OCI-LY1 (cell line): ENCODE data around the gene DRC3.

Source experiments
- H2AFZ ChIP-seq: fragments of 200-600 bp; sonication (generic), shearing (Covaris generic); 2 replicates; pipeline ENCODE4 v1.6.0; 2014; ENCODE audit warnings: antibody characterized with exemption, mild to moderate bottlenecking, low read length
- H3F3A ChIP-seq: fragments of 200-600 bp; sonication (generic), shearing (Covaris generic); 2 replicates; pipeline ENCODE4 v1.6.0; 2014; ENCODE audit warnings: mild to moderate bottlenecking, antibody characterized with exemption, low read length, moderate library complexity; ENCODE audit not compliant: insufficient read depth
- H3K27ac ChIP-seq: fragments of 200-600 bp; sonication (generic); 2 replicates; pipeline ENCODE4 v1.5.1; 2014; ENCODE audit warnings: low read length, mixed run types, mild to moderate bottlenecking, low read depth; ENCODE audit not compliant: poor library complexity, severe bottlenecking
- H3K27me3 ChIP-seq: fragments of 200-600 bp; sonication (generic); 2 replicates; pipeline ENCODE4 v1.6.0; 2014; ENCODE audit warnings: antibody characterized with exemption, mild to moderate bottlenecking, low read length, moderate library complexity; ENCODE audit not compliant: insufficient read depth
- H3K36me3 ChIP-seq: fragments of 200-600 bp; sonication (generic); 2 replicates; pipeline ENCODE4 v1.6.1; 2014; ENCODE audit warnings: mild to moderate bottlenecking, antibody characterized with exemption, low read length, moderate library complexity, mixed read lengths; ENCODE audit not compliant: insufficient read depth
- H3K4me1 ChIP-seq: fragments of 200-600 bp; sonication (generic); 2 replicates; pipeline ENCODE4 v1.5.1; 2014; ENCODE audit warnings: mild to moderate bottlenecking, low read length, moderate library complexity; ENCODE audit not compliant: insufficient read depth, severe bottlenecking
- H3K4me2 ChIP-seq: fragments of 200-600 bp; sonication (generic), shearing (Covaris generic); 2 replicates; pipeline ENCODE4 v1.6.1; 2014; ENCODE audit warnings: low read length
- H3K4me3 ChIP-seq: fragments of 200-600 bp; sonication (generic); 2 replicates; pipeline ENCODE4 v1.5.1; 2014; ENCODE audit warnings: low read length, low read depth, mild to moderate bottlenecking, mixed read lengths; ENCODE audit not compliant: poor library complexity, severe bottlenecking
- H3K79me2 ChIP-seq: fragments of 200-600 bp; shearing (Covaris generic); 2 replicates; pipeline ENCODE4 v1.6.1; 2016; ENCODE audit warnings: mixed run types, low read length, mixed read lengths; ENCODE audit not compliant: insufficient read depth
- H3K9ac ChIP-seq: fragments of 200-600 bp; sonication (generic), shearing (Covaris generic); 2 replicates; pipeline ENCODE4 v1.6.1; 2014; ENCODE audit warnings: mild to moderate bottlenecking, low read length, mixed read lengths
- H3K9me2 ChIP-seq: fragments of 200-600 bp; sonication (generic), shearing (Covaris generic); 2 replicates; pipeline ENCODE4 v1.6.1; 2014; ENCODE audit warnings: low read depth, mild to moderate bottlenecking, low read length, mixed read lengths
- H3K9me3 ChIP-seq: fragments of 200-600 bp; shearing (Covaris generic); 2 replicates; pipeline ENCODE4 v1.6.1; 2014; ENCODE audit warnings: low read length, mixed read lengths
- H4K20me1 ChIP-seq: fragments of 200-600 bp; sonication (generic), shearing (Covaris generic); 2 replicates; pipeline ENCODE4 v1.6.0; 2016; ENCODE audit warnings: mild to moderate bottlenecking, low read length; ENCODE audit not compliant: insufficient read depth
- CTCF ChIP-seq: fragments of 200-600 bp; sonication (generic), shearing (Covaris generic); IDR thresholded peaks from 2 replicates; pipeline ENCODE4 v1.5.1; 2017; ENCODE audit warnings: mild to moderate bottlenecking, antibody characterized with exemption, low read length, moderate library complexity, mixed read lengths
- EZH2 ChIP-seq: fragments of 200-600 bp; sonication (generic), shearing (Covaris generic); IDR thresholded peaks from 2 replicates; pipeline ENCODE4 v1.8.0; 2017; ENCODE audit warnings: borderline replicate concordance, mixed run types, mild to moderate bottlenecking, antibody characterized with exemption, low read length, moderate library complexity, mixed read lengths

The DRC3 gene

DNA sequence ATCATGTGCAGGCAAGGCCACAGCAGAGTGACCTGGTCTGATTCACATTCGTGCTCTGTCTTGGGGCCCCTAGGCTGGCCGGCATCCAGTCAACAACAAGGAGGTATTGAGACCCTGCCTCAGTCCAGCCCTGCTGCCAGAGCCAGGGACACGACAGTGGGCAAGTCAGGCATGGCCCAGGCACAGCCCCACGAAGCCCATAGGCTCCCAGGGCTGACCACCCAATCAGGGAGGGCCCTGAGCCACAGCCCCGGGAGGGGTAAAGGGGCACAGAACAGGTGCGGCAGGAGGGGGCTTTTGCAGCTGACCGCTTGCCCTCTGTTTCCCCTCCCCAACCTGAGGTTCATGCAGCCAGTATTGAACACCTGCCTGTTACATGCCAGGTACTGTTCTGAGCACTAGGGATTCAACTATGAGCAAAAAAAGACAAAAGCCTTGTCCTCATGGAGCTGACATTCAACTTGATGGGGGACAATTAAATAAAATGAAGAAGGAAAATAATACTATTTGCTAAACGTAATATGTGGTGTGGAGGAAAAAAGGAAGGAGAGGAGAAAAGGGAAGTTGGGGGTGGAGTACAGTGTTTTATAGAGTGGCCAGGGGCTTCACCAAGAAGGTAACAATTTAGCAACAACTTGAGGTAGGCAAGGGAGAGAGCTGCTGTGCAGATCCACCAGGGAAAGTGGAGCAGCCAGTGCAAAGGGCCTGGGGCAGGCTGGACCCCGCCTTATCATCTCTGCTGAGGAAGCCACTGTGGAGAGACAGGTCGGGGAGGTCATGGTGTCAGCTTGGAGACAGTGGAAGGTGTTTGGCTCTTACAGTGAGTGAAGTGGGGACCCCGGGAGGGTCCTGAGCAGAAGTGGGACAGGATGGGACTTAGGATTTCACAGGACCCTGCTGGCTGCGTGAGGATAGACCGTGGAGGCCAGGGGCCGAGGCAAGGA lies 6.1 kb downstream of the DRC3 start:
- no peaks in the 10 kb centered on the region for H3K9me3 ChIP-seq
- H3K27me3 ChIP-seq: no peaks in the 10 kb centered on the region; the same call in 1 of the 2 replicates
- no peaks in the 10 kb centered on the region for H3F3A ChIP-seq
- no peak overlapping the region for H2AFZ ChIP-seq
- H4K20me1 ChIP-seq: no peaks in the 10 kb centered on the region
- H3K36me3 ChIP-seq: no peaks in the 10 kb centered on the region
- H3K4me3 ChIP-seq: no peak overlapping the region
- no peak for TF ChIP-seq EZH2
- TF ChIP-seq CTCF: no peak
- H3K4me2 ChIP-seq: no peak overlapping the region
- no peak overlapping the region for H3K9ac ChIP-seq
- no peaks in the 10 kb centered on the region for H3K9me2 ChIP-seq
- H3K79me2 ChIP-seq: no peaks in the 10 kb centered on the region
- H3K27ac ChIP-seq: no peak overlapping the region
- no peaks in the 10 kb centered on the region for H3K4me1 ChIP-seq

DNA sequence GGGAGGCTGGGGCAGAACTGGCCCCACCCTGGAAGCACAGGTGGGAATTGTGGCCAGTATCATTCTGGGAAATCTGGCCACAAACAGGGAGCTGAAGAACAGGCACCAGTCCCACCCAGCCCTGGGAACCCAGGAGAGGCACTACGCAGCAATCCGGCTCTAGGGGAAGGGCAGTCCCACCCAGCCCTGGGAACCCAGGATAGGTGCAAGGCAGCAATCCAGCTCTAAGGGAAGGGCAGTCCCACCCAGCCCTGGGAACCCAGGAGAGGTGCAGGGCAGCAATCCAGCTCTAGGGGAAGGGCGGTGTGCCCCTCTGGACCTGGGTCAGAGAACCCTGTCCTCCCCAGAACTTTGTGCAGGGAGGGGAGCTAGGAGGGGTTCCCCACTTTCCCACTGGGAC lies 7.1 kb downstream of the DRC3 start:
- TF ChIP-seq EZH2: no peak
- no peak for TF ChIP-seq CTCF
- Histone ChIP-seq H3K9me2 (no peaks in the 10 kb centered on the region), H2AFZ (no peak overlapping the region), H3K4me1 (no peaks in the 10 kb centered on the region), H3K9ac (no peak overlapping the region), H3F3A (no peaks in the 10 kb centered on the region), H4K20me1 (no peaks in the 10 kb centered on the region), H3K79me2 (no peaks in the 10 kb centered on the region), H3K27ac (no peak overlapping the region), H3K4me2 (no peak overlapping the region), H3K36me3 (no peaks in the 10 kb centered on the region), H3K4me3 (no peak overlapping the region), H3K27me3 (no peaks in the 10 kb centered on the region; the same call in 1 of the 2 replicates), H3K9me3 (no peaks in the 10 kb centered on the region)

GRCh38 chr17:17981330-17981729 lies 8.7 kb downstream of the DRC3 start:
- no peaks in the 10 kb centered on the region for H3K79me2 ChIP-seq
- no peaks in the 10 kb centered on the region for H3F3A ChIP-seq
- H3K27ac ChIP-seq: no peak overlapping the region
- no peak overlapping the region for H2AFZ ChIP-seq
- H3K9me2 ChIP-seq: no peaks in the 10 kb centered on the region
- no peak overlapping the region for H3K4me3 ChIP-seq
- no peaks in the 10 kb centered on the region for H3K36me3 ChIP-seq
- TF ChIP-seq CTCF: no peak
- no peak for TF ChIP-seq EZH2
- no peaks in the 10 kb centered on the region; the same call in 1 of the 2 replicates for H3K27me3 ChIP-seq
- no peak overlapping the region for H3K9ac ChIP-seq
- no peaks in the 10 kb centered on the region for H4K20me1 ChIP-seq
- no peaks in the 10 kb centered on the region for H3K9me3 ChIP-seq
- no peaks in the 10 kb centered on the region for H3K4me1 ChIP-seq
- no peak overlapping the region for H3K4me2 ChIP-seq
